ENCODE results near the gene MMP1.

DNA sequence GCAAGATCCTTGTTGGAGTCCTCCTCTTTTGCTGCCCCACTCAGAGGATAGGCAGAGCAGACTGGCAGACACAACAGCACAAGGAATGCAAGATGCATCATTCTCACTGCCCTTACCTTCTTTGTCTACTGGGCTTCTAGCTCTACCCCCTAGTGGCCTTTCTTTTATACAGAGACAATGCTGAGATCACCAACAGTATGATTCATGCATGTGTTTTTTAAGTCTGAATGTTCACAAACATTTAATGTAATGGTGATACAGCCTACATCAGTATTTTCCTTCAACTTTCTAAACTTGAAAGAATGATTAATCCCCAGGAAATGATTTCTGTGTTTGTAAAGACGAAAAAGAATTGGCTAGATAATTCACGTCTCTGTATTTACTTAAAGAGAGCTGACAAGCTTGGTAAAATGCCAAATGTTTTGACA, 17.5 kb downstream of the MMP1 start, which contains the start of gene MMP10:
- TF ChIP-seq, protein P1, sequence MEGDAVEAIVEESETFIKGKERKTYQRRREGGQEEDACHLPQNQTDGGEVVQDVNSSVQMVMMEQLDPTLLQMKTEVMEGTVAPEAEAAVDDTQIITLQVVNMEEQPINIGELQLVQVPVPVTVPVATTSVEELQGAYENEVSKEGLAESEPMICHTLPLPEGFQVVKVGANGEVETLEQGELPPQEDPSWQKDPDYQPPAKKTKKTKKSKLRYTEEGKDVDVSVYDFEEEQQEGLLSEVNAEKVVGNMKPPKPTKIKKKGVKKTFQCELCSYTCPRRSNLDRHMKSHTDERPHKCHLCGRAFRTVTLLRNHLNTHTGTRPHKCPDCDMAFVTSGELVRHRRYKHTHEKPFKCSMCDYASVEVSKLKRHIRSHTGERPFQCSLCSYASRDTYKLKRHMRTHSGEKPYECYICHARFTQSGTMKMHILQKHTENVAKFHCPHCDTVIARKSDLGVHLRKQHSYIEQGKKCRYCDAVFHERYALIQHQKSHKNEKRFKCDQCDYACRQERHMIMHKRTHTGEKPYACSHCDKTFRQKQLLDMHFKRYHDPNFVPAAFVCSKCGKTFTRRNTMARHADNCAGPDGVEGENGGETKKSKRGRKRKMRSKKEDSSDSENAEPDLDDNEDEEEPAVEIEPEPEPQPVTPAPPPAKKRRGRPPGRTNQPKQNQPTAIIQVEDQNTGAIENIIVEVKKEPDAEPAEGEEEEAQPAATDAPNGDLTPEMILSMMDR (conservative IDR thresholded peaks at IDR 0.05; ENCODE audit: low read depth, low read length): peak; percentile 55
- TF ChIP-seq POLR2A (IDR thresholded peaks at IDR 0.05; ENCODE audit: low read depth, low read length) (no peak), RAD21 (IDR thresholded peaks at IDR 0.05; ENCODE audit: low read length) (peak; percentile 36; the same call in 1 of the 2 replicates), RFX5 (IDR thresholded peaks at IDR 0.05; ENCODE audit: low read depth, low read length) (no peak), RCOR1 (IDR thresholded peaks at IDR 0.05; ENCODE audit: insufficient replicate concordance, low read length) (no peak)

Measured in IMR-90 (cell line).